HG03575 (cell line): ENCODE measurements around the gene DLG2.

ENCODE experiments used
- ATAC-seq: cut with Tn5 transposase; IDR thresholded peaks from one replicate; pipeline ENCODE4 v1.9.1; 2021; ENCODE audit not compliant: unreplicated experiment, insufficient number of reproducible peaks, low FRiP score; ENCODE audit errors: extremely low read depth

Gene DLG2

DNA sequence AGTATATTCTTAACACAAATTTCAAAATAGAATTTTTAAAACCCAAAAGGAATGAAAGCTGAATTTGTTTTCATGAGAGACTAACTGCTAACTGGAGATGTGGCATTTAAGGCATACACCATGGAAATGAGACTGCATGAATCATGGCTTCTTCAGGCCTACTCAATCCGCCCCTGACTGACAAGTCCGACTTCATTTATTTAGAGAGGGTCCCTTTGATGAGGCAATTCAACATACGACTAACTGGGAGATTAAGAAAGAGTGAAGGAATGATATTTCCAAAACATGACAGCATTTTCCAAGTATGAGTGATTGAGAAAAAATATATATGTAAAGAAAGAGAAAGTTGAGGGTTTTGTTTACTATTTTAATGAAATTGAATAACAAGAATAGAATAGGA, 720.1 kb downstream of the DLG2 start:
- no peak for ATAC-seq

- ATAC-seq = no peak
Observed at GRCh38 chr11:84905411-84905810, 721.7 kb downstream of the DLG2 start.

- ATAC-seq = no peak
Observed at GRCh38 chr11:84902445-84902844, 724.7 kb downstream of the DLG2 start.

- no peak for ATAC-seq
Observed at GRCh38 chr11:84901991-84902390, 725.2 kb downstream of the DLG2 start.

GRCh38 chr11:84899740-84900139, 727.4 kb downstream of the DLG2 start:
- no peak for ATAC-seq

- no peak for ATAC-seq
Observed at GRCh38 chr11:84899134-84899533, 728.0 kb downstream of the DLG2 start.

- no peak for ATAC-seq
Observed at GRCh38 chr11:84894666-84895065, 732.5 kb downstream of the DLG2 start.

- ATAC-seq = no peak
Observed at GRCh38 chr11:84890676-84891075, 736.5 kb downstream of the DLG2 start.

DNA sequence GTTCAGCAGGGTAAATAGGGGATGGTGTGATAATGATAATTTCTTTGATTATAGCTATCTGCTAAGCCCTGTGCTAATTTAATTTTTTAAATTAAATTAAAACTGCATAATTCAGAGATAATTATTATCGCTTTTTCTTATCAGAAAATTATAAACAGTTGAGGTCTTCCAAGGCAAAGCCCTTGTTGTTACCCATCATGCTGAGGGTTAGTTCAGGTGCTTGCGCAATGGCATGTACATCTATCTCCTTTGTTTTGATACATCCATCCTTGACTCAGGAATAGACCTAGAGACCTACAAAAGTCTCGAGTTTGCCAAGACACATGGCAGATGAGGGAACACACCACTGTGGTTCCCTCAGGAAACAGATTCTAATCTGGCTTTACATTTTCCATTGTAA, 737.6 kb downstream of the DLG2 start:
- no peak for ATAC-seq

DNA sequence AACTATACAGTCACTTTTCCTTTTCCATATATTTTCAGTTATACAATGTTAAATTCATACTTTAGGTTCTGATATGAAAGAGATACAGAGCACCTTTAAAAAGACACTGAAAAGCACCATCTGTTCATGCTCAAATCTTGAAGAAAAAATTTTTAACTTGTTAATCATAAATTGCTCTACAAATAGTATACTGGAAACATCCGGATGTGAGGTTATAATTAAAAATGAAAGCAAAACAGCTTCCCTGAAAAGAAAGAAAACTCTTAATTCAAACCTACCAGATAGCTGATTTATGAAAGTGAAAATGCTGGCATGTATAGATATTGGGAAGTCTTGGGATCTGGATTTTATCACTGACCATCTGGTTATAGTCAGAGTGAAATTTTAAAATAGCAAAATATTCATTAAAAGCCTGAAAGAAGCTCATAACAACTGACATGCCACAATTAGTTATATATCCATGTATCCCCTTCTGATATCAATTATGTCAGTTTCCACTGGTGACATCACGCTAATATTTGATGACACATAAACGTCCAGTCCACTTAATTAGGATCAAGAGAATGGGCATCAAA, 740.0 kb downstream of the DLG2 start:
- ATAC-seq = no peak

DNA sequence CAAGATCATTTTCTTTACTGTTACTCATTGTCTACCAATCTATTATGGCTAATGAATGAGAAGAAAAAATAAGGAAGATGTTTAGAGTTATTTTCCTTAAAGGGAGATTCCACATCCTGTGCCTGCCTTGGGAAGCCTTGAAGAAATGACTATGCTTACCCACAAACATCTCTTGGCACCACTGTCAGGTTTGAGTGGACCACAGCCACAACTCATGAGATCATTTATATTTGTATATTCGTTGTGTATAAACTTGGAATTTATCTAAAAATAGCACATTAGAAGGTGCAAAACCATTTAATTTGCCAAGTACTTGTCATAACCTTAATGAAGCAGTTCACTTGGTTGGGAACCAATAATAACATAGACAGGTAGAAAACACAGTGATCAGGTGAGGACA, 740.8 kb downstream of the DLG2 start:
- no peak for ATAC-seq

DNA sequence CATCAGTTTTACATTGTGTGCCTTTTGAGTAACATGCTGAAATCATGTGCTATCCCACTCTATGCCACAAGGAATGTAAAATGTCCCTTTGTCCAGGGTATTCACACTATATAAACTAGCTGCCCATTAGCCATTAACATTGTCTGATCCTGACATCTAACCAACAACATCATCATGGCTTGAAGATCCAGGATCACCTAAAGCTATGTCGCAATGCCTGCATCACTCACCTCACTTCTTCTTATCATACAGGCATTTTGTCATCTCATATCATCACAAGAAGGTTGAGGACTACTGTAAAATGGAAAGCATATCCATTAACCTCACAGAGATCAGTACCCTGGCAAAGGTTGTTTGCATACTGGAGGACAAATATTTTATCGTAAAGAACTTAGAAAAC, 742.3 kb downstream of the DLG2 start:
- no peak for ATAC-seq

- no peak for ATAC-seq
Observed at GRCh38 chr11:84882056-84882455, 745.1 kb downstream of the DLG2 start.

DNA sequence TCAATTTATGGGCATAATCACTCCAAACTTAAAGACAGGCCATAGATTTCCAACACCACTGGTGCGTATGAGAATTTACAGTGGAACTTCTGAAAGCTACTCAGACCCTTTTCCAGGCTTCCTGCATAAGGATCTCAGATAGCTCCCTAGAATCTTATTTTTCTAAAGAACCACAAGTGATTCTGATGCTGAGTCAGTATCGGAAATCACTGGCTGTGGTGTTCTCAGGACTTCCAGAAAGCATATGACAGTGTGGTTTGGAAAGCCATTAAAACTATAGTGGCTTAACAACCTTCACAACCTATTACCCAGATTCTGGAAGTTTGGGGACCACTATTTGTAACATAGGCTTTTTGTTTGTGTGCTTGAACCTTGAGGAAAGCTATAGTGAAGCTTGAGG, 756.0 kb downstream of the DLG2 start:
- no peak for ATAC-seq

GRCh38 chr11:84870486-84870885, 756.7 kb downstream of the DLG2 start:
- no peak for ATAC-seq

- no peak for ATAC-seq
Observed at GRCh38 chr11:84866922-84867321, 760.2 kb downstream of the DLG2 start.

DNA sequence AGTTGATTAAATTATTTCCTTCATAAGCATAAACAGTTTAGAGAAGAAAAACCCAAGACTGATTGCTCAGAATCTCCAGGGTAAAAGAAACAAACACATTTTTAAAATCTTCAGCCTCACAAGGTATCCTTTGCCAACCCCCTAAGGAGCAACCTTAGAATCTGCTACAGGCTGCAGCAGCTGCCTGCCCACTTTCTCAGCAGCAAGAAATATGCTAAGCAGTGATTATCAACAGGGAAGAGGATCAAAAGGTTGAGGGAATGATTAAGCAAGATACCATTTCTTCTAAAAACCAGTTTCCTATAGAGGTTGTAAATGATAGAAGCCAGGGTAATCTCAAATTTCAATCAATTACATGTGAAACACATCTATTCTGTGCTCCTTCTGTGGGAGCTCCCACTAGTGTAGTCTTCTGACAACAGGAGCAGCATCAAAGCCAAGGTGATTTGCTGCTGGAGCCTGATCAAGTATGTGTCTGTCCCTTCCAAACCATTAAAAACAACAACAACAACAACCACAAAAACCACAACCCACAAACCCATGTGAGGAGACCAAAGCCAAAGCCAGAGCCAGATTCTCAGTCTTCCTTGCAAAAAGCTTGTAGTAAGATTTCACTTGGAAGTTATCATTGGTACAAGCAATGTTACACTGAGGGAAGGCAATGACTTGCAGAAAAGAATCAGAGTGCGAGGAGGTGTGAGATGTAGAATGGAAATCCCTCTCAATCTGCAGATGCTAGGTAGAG, 761.2 kb downstream of the DLG2 start:
- no peak for ATAC-seq

DNA sequence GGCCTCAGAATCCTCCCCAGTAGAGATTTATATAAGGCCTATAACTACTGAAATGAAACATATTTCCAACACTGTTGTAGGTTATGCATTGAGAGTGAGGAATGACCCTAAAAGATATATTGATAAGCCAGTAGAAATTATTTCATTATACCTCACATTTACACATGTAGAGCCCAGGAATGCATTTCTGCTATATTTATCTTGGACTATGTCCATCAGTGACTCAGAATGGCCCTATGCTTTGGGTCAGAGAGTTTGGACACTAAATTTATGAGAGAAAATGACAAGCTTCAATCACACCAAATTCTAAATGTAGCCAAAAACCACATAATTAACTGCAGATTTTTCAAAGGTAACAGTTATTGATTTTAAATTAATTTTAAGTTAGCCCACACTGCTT, 761.9 kb downstream of the DLG2 start:
- no peak for ATAC-seq

DNA sequence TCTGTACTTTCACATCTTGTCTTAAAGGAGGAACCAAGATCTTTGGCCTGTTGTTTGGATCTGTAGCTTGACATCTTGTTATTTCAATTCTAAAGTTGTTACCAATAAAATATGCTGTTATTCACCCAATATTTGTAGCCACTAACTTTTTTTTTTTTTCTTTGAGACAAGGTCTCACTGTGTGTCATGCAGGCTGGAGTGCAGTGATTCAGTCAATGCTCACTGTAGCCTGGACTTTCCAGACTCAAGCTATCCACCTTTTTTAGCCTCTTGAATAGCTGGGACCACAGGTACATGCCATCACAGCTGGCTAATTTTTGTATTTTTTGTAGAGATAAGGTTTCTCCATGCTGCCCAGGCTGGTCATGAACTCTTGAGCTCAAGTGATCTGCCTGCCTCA, 769.4 kb downstream of the DLG2 start:
- ATAC-seq = no peak

- ATAC-seq = no peak
Observed at GRCh38 chr11:84855508-84856245, 771.5 kb downstream of the DLG2 start.
